ENCODE data around the gene MTERF4. TPM values are rescaled to one million over a fixed set of nuclear protein-coding genes. Genes with fewer than 3 reads are reported as not detected.

The MTERF4 gene
- total RNA-seq, 1 donor from 2014 or later: 21.5 TPM

- Mint-ChIP-seq H3K27ac (ENCODE audit: unreplicated experiment) (no peak overlapping the region), H3K4me3 (ENCODE audit: unreplicated experiment) (no peak overlapping the region), H3K4me1 (ENCODE audit: low read depth) (no peaks in the 10 kb centered on the region), H3K36me3 (ENCODE audit: low read depth) (no peaks in the 10 kb centered on the region), H3K9me3 (ENCODE audit: low read depth) (no peaks in the 10 kb centered on the region), H3K27me3 (ENCODE audit: low read depth) (peaks cover 30% of the 10 kb centered on the region)
- no peak for DNase-seq (ENCODE audit: low spot score)
- no peak for TF ChIP-seq CTCF (IDR thresholded peaks at IDR 0.05)
Observed at GRCh38 chr2:241064802-241065354, 37.2 kb downstream of the MTERF4 start.

- no peak overlapping the region for H3K27ac Mint-ChIP-seq (ENCODE audit: unreplicated experiment)
- TF ChIP-seq CTCF (IDR thresholded peaks at IDR 0.05): no peak
- no peak for DNase-seq (ENCODE audit: low spot score)
- H3K4me1 Mint-ChIP-seq (ENCODE audit: low read depth): no peaks in the 10 kb centered on the region
- peaks cover 36% of the 10 kb centered on the region for H3K27me3 Mint-ChIP-seq (ENCODE audit: low read depth)
- H3K9me3 Mint-ChIP-seq (ENCODE audit: low read depth): peaks cover 3% of the 10 kb centered on the region
- H3K4me3 Mint-ChIP-seq (ENCODE audit: unreplicated experiment): no peak overlapping the region
- peaks cover 3% of the 10 kb centered on the region for H3K36me3 Mint-ChIP-seq (ENCODE audit: low read depth)
Observed at GRCh38 chr2:241064008-241064801, 37.9 kb downstream of the MTERF4 start.

GRCh38 chr2:241063587-241063986 lies 38.5 kb downstream of the MTERF4 start:
- Mint-ChIP-seq H3K27ac (ENCODE audit: unreplicated experiment) (no peak overlapping the region), H3K36me3 (ENCODE audit: low read depth) (peaks cover 4% of the 10 kb centered on the region), H3K9me3 (ENCODE audit: low read depth) (peaks cover 8% of the 10 kb centered on the region), H3K4me1 (ENCODE audit: low read depth) (no peaks in the 10 kb centered on the region), H3K27me3 (ENCODE audit: low read depth) (peaks cover 39% of the 10 kb centered on the region), H3K4me3 (ENCODE audit: unreplicated experiment) (no peak overlapping the region)
- no peak for DNase-seq (ENCODE audit: low spot score)
- no peak for TF ChIP-seq CTCF (IDR thresholded peaks at IDR 0.05)

GRCh38 chr2:241063093-241063551 lies 39.0 kb downstream of the MTERF4 start:
- Mint-ChIP-seq H3K27ac (ENCODE audit: unreplicated experiment) (no peak overlapping the region), H3K4me1 (ENCODE audit: low read depth) (no peaks in the 10 kb centered on the region), H3K4me3 (ENCODE audit: unreplicated experiment) (no peak overlapping the region), H3K27me3 (ENCODE audit: low read depth) (peaks cover 37% of the 10 kb centered on the region), H3K36me3 (ENCODE audit: low read depth) (peaks cover 4% of the 10 kb centered on the region), H3K9me3 (ENCODE audit: low read depth) (peaks cover 11% of the 10 kb centered on the region)
- DNase-seq (ENCODE audit: low spot score): no peak
- no peak for TF ChIP-seq CTCF (IDR thresholded peaks at IDR 0.05)

- DNase-seq (ENCODE audit: low spot score): no peak
- peaks cover 41% of the 10 kb centered on the region for H3K27me3 Mint-ChIP-seq (ENCODE audit: low read depth)
- no peaks in the 10 kb centered on the region for H3K4me1 Mint-ChIP-seq (ENCODE audit: low read depth)
- peaks cover 4% of the 10 kb centered on the region for H3K36me3 Mint-ChIP-seq (ENCODE audit: low read depth)
- no peak overlapping the region for H3K27ac Mint-ChIP-seq (ENCODE audit: unreplicated experiment)
- no peak overlapping the region for H3K4me3 Mint-ChIP-seq (ENCODE audit: unreplicated experiment)
- no peak for TF ChIP-seq CTCF (IDR thresholded peaks at IDR 0.05)
- peaks cover 11% of the 10 kb centered on the region for H3K9me3 Mint-ChIP-seq (ENCODE audit: low read depth)
Observed at GRCh38 chr2:241062389-241063092, 39.5 kb downstream of the MTERF4 start.
